ENCODE results near the gene ANTXR1.

- TF ChIP-seq ZNF324 (CRISPR knock-in tag; IDR thresholded peaks at IDR 0.05) (no peak), POLR2A (conservative IDR thresholded peaks at IDR 0.05) (no peak), JUN (IDR thresholded peaks at IDR 0.05; ENCODE audit: borderline replicate concordance, low read depth, low read length) (no peak), JUN (CRISPR knock-in tag; IDR thresholded peaks at IDR 0.05; ENCODE audit: borderline replicate concordance) (no peak), SREBF2 (CRISPR knock-in tag; IDR thresholded peaks at IDR 0.05) (no peak), PKNOX1 (IDR thresholded peaks at IDR 0.05) (no peak), ATF7 (IDR thresholded peaks at IDR 0.05) (no peak)
These were observed 76.3 kb downstream of the ANTXR1 start for GRCh38 chr2:69089266-69089665.
